A549 (cell line): ENCODE results near the gene DCXR.

Experiments
- CTCF ChIP-seq: fragments of >200 bp; sonication (Bioruptor Twin); formaldehyde crosslinking; IDR thresholded peaks from 3 replicates; pipeline ENCODE4 v1.5.1; 2016
- E2F6 ChIP-seq: IDR thresholded peaks from 2 replicates; pipeline ENCODE4 v1.6.1; 2012; ENCODE audit warnings: low read depth, borderline replicate concordance
- ELK1 ChIP-seq: fragments of 150-350 bp; IDR thresholded peaks from 2 replicates; pipeline ENCODE4 v1.6.1; 2014; ENCODE audit warnings: low read depth, mild to moderate bottlenecking, low read length
- KDM1A ChIP-seq: fragments of 200-600 bp; sonication (generic); IDR thresholded peaks from 2 replicates; pipeline ENCODE4 v1.6.1; 2016; ENCODE audit warnings: low read depth, mild to moderate bottlenecking
- PHF8 ChIP-seq: fragments of 200-600 bp; sonication (generic); IDR thresholded peaks from 2 replicates; pipeline ENCODE4 v1.6.1; 2016; ENCODE audit warnings: low read depth, mild to moderate bottlenecking, antibody characterized with exemption, moderate library complexity, borderline replicate concordance
- POLR2A ChIP-seq: IDR thresholded peaks from 2 replicates; pipeline ENCODE4 v1.6.1; 2012; ENCODE audit warnings: mild to moderate bottlenecking, low read length
- RAD21 ChIP-seq, 2 experiments: fragments of >200 bp in 1 of 2; sonication (Bioruptor Twin) in 1 of 2; formaldehyde crosslinking in 1 of 2; IDR thresholded peaks in 1 of 2; conservative IDR thresholded peaks in 1 of 2; 2 replicates in 1 of 2; 3 replicates in 1 of 2; pipeline ENCODE4 v1.6.1; 2012 to 2018; ENCODE audit warnings: inconsistent platforms in 1 of 2
- REST ChIP-seq: fragments of 200-600 bp; sonication (generic); IDR thresholded peaks from 2 replicates; pipeline ENCODE4 v1.6.1; 2016; ENCODE audit warnings: antibody characterized with exemption, mild to moderate bottlenecking, moderate library complexity
- SMC3 ChIP-seq: fragments of >200 bp; sonication (Bioruptor Twin); formaldehyde crosslinking; IDR thresholded peaks from 3 replicates; pipeline ENCODE4 v1.6.1; 2018; ENCODE audit warnings: inconsistent platforms
- SREBF2 ChIP-seq: fragments of 450-650 bp; IDR thresholded peaks from 2 replicates; pipeline ENCODE4 v1.6.1; 2014; ENCODE audit warnings: mild to moderate bottlenecking, moderate library complexity
- ZC3H11A ChIP-seq: fragments of 450-650 bp; IDR thresholded peaks from 2 replicates; pipeline ENCODE4 v1.6.1; 2014; ENCODE audit warnings: antibody characterized with exemption, mild to moderate bottlenecking

- TF ChIP-seq E2F6 (no peak), CTCF (no peak), SREBF2 (no peak), ELK1 (no peak), POLR2A (no peak), PHF8 (no peak), KDM1A (no peak), SMC3 (no peak), REST (no peak), RAD21 (conservative IDR thresholded peaks at IDR 0.05 in 1 of 2, IDR thresholded peaks at IDR 0.05 in 1 of 2) (no peak), ZC3H11A (no peak)
Measured at GRCh38 chr17:82052638-82053059, 15.2 kb upstream of the DCXR start.
